IPS-18c (cell line): Measurements from ENCODE around the gene ZNF277.

Source experiments
- H3K4me3 ChIP-seq: 2 replicates; pipeline ENCODE4 v1.7.0; 2013; ENCODE audit warnings: low read depth, mild to moderate bottlenecking, low read length, moderate library complexity; ENCODE audit not compliant: insufficient read depth
- H3K9me3 ChIP-seq: one replicate; pipeline ENCODE4 v1.6.1; 2013; ENCODE audit warnings: mild to moderate bottlenecking, low read length, moderate library complexity; ENCODE audit not compliant: control insufficient read depth, insufficient read depth

The ZNF277 gene

GRCh38 chr7:112262855-112263487 is 56.5 kb downstream of the ZNF277 start:
- Histone ChIP-seq H3K4me3 (no peak overlapping the region), H3K9me3 (no peaks in the 10 kb centered on the region)

- Histone ChIP-seq H3K9me3 (no peaks in the 10 kb centered on the region), H3K4me3 (no peak overlapping the region)
These were observed 57.0 kb downstream of the ZNF277 start for GRCh38 chr7:112263519-112263918.

DNA sequence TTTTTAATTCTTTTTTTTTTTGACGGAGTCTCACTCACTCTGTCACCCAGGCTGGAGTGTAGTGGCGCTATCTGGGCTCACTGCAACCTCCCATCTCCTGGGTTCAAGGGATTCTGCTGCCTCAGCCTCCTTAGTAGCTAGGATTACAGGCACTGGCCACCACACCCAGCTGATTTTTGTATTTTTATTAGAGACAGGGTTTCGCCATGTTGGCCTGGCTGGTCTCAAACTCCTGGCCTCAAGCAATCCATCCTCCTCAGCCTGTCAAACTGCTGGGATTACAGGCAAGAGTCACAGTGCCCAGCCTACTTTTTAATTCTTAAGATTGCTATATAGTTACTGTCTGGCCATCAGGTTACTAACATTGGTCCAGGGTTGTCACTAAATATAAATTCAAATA is 59.6 kb downstream of the ZNF277 start:
- Histone ChIP-seq H3K4me3 (no peak overlapping the region), H3K9me3 (no peaks in the 10 kb centered on the region)

- no peaks in the 10 kb centered on the region for H3K9me3 ChIP-seq
These were observed 60.2 kb downstream of the ZNF277 start for GRCh38 chr7:112266595-112267270.

GRCh38 chr7:112267944-112268691 is 61.6 kb downstream of the ZNF277 start:
- no peaks in the 10 kb centered on the region for H3K9me3 ChIP-seq
- no peak overlapping the region for H3K4me3 ChIP-seq

More at GRCh38 chr7:112266595-112267270, 60.2 kb downstream of the ZNF277 start:
- no peak overlapping the region for H3K4me3 ChIP-seq

DNA sequence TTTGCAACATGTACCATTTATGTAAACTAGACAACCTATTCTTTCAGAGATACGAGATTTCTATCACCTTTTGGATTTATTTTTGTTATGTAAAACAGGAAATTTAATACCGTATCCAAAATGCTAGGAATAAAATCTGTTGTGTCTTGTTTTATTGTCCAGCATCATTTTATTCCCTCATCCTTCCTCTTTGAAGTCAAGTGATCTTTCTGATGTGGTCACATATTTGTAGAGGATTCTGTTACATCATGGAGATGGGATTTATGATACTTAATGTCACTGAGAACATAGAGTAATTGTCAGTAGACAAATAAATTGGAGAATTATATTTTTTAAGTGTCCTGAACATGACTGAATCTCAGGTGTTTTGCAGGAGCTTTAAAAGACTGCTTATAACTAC is 64.7 kb downstream of the ZNF277 start:
- no peak overlapping the region for H3K4me3 ChIP-seq
- no peaks in the 10 kb centered on the region for H3K9me3 ChIP-seq

DNA sequence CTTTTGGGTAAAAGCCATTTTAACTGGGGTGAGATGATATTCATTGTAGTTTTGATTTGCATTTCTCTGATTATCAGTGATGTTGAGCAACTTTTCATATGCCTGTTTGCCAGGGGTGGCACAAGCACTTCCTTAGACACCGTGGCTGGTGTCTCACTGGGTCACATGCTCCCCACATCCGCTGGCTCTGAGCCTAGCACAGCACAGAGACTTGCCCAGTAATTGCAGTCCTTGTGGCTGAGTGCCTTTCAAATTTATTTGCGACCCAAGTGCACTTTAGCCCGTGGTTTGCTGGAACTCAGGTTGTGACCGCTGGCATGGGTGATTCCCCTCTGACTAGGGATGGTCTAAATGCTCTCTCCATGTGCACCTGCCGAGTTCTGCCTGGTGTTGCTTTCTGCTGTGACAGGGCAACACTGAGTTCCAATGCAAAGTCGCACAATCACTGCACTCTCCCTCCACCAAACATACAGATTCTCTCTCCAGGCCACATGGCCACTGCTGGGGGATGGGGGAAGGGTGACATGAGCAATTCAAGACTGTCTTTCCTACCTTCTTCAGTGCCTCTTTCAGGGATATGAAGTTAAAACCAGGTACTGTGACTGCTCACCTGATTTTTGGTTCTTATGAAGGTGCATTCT is 66.5 kb downstream of the ZNF277 start:
- H3K9me3 ChIP-seq: no peaks in the 10 kb centered on the region
- H3K4me3 ChIP-seq: no peak overlapping the region

- no peaks in the 10 kb centered on the region for H3K9me3 ChIP-seq
- H3K4me3 ChIP-seq: no peak overlapping the region
These were observed 72.5 kb downstream of the ZNF277 start for GRCh38 chr7:112279042-112279441.

GRCh38 chr7:112280267-112280666 is 73.8 kb downstream of the ZNF277 start:
- Histone ChIP-seq H3K9me3 (no peaks in the 10 kb centered on the region), H3K4me3 (no peak overlapping the region)

DNA sequence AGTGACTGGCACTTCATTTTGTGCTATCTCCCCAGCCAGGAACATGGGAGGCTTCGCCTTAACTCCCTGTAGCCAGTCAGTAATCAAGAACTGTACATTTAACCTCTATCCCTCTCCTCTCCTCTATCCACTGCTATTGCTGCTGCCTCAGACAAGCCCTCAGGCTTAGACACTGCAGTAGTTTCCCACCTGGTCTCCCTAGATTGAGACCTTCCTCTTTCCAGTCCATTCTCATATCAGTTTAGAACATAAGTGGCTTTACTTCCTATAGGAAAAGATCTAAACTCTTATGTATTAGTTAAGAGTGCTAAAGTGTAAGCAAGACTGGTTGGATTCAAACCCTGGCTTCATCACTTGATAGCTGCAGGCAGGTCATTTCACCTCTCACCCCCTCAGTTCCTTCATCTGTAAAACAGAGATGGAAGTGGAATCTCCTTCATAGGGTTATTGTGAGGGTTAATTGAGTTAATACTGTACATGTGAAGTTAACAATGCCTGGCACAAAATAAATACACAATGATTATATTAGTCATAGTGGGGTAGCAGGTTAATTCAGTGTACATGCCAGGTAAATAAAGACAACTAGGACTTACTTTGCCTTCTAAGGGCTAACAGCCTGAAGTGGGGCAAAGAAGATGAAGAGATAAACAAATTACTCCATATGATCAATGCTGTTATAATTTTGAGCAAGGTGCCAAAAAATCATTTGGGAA is 76.1 kb downstream of the ZNF277 start:
- H3K9me3 ChIP-seq: no peaks in the 10 kb centered on the region

DNA sequence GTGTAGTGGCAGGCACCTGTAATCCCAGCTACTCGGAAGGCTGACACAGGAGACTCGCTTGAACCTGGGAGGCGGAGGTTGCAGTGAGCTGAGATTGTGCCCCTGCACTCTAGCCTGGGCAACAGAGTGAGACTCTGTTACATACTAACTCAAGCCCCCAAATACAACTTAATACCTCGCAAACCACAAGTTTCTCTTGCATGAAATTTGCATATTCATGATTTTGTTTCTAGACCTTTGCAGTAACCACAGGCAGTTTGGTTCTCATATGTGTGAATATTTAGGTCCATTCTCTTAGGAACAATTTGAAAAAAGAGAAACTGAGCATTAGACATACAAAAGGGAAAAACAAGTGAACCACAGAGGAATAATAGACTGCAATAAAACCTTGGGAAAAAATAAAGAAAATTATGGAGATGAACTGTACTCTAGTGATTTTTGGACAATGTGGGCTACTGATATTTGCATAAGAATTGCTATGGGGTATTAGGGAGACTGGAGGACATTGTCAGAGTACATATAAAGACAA is 77.0 kb downstream of the ZNF277 start:
- H3K4me3 ChIP-seq: no peak overlapping the region
- H3K9me3 ChIP-seq: no peaks in the 10 kb centered on the region

More for the DNA sequence above, 76.1 kb downstream of the ZNF277 start:
- no peak overlapping the region for H3K4me3 ChIP-seq

- Histone ChIP-seq H3K9me3 (no peaks in the 10 kb centered on the region), H3K4me3 (no peak overlapping the region)
These were observed 80.0 kb downstream of the ZNF277 start for GRCh38 chr7:112286250-112287086.

DNA sequence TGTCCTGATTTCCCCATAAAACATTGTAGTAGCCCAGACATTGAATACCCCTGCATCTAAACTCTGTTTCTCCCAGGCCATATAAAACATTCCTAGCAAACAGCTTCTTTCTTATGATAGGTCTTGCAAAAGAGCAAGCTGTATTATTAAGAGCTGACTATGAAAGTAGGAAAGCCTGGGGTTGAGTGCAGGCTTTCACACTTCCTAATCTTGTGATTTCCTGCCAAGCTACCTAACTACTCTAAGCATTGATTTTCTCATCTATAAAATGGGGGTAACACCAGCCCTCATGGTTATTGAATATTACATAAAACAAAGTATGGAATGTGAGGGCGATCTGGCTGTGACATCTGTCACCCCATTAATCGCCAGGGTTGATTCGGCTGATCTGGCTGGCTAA is 81.8 kb downstream of the ZNF277 start:
- H3K9me3 ChIP-seq: no peaks in the 10 kb centered on the region

GRCh38 chr7:112290065-112290464 is 83.6 kb downstream of the ZNF277 start:
- Histone ChIP-seq H3K4me3 (no peak overlapping the region), H3K9me3 (no peaks in the 10 kb centered on the region)

More for the DNA sequence above, 81.8 kb downstream of the ZNF277 start:
- no peak overlapping the region for H3K4me3 ChIP-seq

GRCh38 chr7:112292162-112292561 is 85.7 kb downstream of the ZNF277 start:
- no peak overlapping the region for H3K4me3 ChIP-seq
- H3K9me3 ChIP-seq: no peaks in the 10 kb centered on the region

DNA sequence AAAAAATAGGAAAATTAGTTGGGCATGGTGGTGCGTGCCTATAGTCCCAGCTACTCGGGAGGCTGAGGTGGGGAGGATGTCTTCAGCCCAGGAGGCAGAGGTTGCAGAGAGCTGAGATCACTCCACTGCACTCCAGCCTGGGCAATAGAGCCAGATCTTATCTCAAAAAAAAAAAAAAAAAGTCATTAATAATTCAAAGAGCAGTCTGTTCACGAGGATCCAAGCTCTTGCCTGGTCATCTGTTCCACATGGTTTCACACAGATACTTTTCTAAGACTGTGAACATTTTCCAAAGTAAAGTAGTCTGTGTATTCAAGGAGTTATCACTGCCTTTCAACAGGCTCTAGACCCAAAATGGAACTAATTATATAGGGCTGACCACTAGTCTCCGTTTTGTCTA is 86.9 kb downstream of the ZNF277 start:
- H3K4me3 ChIP-seq: no peak overlapping the region
- no peaks in the 10 kb centered on the region for H3K9me3 ChIP-seq
